HG02588 (cell line): ENCODE results near the gene PSENEN.
"Not testable (repeated sequence)": the region's sequence is repeated elsewhere in the genome, so short reads cannot be mapped to it uniquely, and the experiment has no call there.

ENCODE experiments used
- ATAC-seq: cut with Tn5 transposase; IDR thresholded peaks from one replicate; pipeline ENCODE4 v1.9.1; 2021; ENCODE audit warnings: mild to moderate bottlenecking, moderate library complexity; ENCODE audit not compliant: unreplicated experiment

PSENEN gene

DNA sequence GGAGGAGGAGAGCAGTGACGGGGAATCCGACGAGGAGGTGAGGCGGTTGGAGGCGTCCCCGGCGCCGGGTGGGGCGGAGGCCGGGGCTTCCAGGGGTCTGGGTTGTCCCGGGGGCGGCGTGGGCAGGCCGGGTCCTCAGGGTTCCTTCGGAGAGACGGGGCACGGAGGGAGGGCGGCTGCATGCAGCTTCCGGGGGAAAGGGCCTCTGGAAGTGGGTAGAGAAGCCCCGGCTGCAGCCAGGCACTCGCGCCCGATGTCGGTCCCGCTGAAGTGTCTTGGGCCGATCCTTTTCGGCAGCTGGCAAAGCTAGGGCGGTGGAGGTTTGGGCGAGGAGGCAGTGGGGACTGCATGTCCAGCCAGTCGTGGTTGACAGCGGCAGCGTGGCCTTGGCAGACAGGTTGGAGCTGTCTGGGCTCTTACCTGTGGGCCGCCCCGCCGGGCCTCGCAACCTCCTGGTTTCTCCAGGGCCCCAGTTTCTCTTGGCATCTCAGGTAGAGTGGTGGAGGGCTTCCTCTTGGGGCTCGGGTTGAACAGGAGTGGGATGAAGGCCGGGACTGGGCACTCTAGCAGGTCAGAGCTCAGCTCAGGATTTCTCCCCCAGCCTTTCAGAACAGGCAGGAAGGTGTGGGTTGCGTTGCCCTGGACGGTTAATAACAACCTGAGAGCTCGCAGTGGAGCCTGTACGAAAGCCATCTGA is 27.0 kb upstream of the PSENEN start:
- ATAC-seq: no peak

DNA sequence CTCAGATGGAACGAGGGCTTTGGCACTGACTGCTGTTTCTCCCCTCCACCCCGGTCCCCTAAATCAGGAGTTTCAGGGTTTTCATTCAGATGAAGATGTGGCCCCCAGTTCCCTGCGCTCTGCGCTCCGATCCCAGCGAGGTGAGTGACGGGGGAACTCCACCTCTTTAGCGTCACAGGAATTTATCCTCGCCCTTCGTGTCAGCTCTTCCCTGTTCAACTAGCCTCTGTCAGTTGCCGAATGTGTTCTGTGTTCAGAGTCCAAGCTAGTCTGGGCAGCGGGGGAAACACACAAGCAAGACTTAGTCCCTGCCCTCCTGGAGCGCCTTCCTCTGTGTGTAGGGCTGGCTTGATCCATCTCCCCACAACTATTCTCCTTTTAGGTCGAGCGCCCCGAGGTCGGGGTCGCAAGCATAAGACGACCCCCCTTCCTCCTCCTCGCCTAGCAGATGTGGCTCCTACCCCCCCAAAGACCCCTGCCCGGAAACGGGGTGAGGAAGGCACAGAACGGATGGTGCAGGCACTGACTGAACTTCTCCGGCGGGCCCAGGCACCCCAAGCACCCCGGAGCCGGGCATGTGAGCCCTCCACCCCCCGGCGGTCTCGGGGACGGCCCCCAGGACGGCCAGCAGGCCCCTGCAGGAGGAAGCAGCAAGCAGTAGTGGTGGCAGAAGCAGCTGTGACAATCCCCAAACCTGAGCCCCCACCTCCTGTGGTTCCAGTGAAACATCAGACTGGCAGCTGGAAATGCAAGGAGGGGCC is 25.9 kb upstream of the PSENEN start:
- no peak for ATAC-seq

DNA sequence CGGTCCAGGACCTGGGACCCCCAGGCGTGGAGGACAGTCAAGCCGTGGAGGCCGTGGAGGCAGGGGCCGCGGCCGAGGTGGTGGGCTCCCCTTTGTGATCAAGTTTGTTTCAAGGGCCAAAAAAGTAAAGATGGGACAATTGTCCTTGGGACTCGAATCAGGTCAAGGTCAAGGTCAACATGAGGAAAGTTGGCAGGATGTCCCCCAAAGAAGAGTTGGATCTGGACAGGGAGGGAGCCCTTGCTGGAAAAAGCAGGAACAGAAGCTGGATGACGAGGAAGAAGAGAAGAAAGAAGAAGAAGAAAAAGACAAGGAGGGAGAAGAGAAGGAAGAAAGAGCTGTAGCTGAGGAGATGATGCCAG is 25.3 kb upstream of the PSENEN start:
- ATAC-seq: no peak

DNA sequence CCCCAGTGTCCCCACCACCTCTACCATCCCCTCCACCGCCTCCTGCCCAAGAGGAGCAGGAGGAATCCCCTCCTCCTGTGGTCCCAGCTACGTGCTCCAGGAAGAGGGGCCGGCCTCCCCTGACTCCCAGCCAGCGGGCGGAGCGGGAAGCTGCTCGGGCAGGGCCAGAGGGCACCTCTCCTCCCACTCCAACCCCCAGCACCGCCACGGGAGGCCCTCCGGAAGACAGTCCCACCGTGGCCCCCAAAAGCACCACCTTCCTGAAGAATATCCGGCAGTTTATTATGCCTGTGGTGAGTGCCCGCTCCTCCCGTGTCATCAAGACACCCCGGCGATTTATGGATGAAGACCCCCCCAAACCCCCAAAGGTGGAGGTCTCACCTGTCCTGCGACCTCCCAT is 24.8 kb upstream of the PSENEN start:
- ATAC-seq: no peak

DNA sequence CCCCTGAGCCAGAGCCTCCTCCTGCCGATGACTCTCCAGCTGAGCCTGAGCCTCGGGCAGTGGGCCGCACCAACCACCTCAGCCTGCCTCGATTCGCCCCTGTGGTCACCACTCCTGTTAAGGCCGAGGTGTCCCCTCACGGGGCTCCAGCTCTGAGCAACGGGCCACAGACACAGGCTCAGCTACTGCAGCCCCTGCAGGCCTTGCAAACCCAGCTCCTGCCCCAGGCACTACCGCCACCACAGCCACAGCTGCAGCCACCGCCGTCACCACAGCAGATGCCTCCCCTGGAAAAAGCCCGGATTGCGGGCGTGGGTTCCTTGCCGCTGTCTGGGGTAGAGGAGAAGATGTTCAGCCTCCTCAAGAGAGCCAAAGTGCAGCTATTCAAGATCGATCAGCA is 24.1 kb upstream of the PSENEN start:
- no peak for ATAC-seq

DNA sequence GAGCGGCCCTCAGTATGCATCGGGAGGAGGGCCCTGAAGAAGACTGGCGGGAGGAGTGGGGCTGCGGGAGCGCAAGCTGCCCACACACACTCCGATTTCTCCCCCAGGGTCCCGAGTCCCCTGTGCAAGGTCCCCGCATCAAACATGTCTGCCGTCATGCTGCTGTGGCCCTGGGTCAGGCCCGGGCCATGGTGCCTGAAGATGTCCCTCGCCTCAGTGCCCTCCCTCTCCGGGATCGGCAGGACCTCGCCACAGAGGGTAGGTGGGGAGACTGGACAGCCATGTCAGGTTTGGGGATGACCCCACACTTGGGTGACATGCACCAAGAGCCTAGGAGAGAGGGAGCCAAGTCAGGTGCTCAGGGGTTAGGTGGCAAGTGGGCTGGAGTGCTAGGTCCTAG is 23.0 kb upstream of the PSENEN start:
- no peak for ATAC-seq

DNA sequence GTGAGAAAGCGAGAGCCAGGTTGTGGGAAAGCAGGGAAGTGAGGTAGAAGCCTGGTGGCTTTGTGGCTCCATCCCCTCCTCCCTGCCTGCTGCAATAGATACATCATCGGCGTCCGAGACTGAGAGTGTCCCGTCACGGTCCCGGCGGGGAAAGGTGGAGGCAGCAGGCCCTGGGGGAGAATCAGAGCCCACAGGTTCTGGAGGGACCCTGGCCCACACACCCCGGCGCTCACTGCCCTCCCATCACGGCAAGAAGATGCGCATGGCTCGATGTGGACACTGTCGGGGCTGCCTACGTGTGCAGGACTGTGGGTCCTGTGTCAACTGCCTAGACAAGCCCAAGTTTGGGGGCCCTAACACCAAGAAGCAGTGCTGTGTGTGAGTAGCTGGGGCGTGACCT is 22.6 kb upstream of the PSENEN start:
- ATAC-seq: no peak

DNA sequence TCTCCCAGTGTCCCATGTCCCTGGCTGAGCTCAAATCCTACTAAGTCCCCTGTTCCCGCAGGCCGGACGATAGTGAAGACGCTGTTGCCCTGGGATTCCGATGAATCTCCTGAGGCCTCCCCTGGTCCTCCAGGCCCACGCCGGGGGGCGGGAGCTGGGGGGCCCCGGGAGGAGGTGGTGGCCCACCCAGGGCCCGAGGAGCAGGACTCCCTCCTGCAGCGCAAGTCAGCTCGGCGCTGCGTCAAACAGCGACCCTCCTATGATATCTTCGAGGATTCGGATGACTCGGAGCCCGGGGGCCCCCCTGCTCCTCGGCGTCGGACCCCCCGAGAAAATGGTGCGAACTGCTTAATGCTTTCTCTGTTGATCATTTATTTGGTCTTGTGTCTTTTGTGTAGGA is 21.8 kb upstream of the PSENEN start:
- no peak for ATAC-seq

DNA sequence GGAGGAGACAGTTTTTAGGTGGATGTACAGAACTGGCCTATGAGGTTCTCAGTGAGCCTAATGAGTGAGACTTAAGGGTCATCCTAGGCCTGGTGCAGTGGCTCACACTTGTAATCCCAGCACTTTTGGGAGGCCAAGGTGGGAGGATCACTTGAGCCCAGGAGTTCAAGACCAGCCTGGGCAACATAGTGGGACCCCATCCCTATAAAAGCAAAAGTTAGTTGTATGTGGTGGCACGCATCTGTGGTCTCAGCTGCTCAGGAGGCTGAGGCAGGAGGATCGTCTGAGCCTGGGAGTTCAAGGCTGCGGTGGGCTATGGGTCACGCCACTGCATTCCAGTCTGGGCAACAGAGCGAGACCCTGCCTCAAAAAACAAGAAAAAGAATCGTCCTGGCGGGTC is 21.3 kb upstream of the PSENEN start:
- ATAC-seq: not testable (repeated sequence)

DNA sequence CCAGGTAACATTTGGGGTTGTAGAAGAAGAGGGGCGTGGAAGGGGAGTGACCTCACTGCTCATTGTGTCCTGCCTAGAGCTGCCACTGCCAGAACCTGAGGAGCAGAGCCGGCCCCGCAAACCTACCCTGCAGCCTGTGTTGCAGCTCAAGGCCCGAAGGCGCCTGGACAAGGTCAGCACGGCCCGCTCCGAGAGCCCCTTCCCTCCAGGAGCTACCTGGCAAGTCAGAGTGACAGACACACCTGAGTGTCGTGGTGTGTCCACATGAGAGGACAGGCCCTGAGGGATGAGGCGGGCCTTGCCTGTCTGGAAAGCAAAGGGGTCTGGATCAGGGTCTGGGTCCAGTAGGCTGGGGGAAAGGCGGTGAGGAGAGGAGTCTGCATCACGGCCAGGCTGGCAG is 20.9 kb upstream of the PSENEN start:
- ATAC-seq: no peak

DNA sequence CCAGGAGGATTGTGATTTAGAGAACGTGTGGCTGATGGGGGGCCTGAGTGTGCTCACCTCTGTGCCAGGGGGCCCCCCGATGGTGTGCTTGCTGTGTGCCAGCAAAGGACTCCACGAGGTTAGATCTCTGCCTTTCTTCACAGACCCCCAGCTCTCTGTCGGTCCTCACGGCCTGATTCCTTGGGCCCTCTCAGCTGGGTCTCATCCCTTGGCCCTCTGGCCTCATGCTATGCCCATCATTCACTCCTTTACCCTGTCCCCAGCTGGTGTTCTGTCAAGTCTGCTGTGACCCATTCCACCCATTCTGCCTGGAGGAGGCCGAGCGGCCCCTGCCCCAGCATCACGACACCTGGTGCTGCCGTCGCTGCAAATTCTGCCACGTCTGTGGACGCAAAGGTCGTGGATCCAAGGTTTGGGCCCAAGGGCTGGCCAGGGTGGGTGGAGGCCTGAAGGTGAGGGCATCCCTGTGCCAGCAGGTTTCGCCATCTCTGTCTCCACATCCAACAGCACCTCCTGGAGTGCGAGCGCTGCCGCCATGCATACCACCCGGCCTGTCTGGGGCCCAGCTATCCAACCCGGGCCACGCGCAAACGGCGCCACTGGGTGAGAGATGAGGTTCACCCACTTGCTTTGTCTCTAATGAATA is 20.1 kb upstream of the PSENEN start:
- no peak for ATAC-seq

DNA sequence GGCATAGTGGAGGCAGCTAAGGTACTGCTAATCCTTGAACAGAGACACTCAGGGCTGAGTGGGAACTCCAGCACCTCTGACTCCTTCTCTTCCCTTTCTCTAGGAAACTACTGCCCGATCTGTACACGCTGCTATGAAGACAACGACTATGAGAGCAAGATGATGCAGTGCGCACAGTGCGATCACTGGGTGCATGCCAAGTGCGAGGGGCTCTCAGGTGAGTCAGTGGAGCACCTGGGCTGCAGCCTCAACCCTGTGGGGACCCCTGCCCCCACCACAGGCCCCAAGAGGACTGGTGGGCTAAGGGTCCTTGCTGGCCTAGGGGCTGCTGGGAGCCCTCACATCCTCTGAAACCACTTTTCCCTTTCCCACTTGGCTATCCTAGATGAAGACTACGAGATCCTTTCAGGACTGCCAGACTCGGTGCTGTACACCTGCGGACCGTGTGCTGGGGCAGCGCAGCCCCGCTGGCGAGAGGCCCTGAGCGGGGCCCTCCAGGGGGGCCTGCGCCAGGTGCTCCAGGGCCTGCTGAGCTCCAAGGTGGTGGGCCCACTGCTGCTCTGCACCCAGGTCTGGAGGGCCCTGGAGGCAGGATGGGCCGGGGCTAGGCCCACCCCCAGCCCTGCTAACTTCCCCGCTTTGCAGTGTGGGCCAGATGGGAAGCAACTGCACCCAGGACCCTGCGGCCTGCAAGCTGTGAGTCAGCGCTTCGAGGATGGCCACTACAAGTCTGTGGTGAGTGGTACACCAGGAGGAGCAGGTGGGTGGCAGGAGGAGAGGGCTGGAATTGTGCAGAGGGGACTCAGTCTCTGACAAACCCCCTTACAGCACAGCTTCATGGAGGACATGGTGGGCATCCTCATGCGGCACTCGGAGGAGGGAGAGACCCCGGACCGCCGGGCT is 18.1 kb upstream of the PSENEN start:
- ATAC-seq: no peak

DNA sequence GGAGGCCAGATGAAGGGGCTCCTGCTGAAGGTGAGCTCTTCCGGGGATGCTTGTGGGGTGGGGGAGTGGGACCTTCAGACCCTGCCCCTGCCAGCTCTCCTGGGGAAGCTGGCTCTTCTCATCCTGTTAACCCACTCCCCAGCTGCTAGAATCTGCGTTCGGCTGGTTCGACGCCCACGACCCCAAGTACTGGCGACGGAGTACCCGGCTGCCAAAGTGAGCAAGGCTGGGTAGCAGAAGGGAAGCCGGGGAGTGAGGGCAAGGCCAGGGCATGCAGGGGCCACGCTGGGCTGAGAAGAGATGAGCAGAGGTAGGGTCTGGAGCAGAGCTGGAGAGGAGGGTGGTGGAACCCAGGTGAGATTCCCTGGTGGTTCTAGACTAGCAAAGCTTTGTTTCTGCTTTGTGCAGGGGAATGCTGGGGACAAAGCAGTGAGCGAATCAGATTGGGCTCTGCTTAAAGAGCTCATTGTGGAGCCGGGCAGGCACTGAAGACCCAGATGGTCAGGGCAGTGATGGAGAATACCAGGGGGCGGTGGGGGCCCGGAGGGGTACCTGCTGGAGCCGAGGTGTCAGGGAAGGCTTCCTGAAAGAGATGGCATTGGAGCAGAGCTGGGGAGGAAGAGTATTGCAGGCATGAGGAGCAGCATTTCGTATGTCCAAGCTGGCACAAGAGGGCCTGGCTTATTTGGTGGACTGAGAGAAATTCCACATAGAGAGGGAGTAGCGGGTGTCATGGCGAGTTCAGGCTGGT is 17.3 kb upstream of the PSENEN start:
- ATAC-seq: no peak

DNA sequence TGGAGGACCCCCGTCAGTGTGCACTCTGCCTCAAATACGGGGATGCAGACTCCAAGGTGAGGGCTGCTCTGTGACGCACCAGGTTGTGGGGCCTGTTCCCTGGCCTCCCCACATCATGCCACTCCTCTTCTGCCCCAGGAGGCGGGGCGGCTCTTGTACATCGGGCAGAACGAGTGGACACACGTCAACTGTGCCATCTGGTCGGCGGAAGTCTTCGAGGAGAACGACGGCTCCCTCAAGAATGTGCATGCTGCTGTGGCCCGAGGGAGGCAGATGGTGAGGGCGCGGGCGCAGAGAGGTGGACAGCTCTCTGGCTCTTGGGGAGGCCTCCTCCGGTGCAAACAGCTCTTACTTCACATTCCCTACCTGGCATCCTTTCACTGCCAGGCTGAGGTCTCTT is 16.4 kb upstream of the PSENEN start:
- no peak for ATAC-seq

DNA sequence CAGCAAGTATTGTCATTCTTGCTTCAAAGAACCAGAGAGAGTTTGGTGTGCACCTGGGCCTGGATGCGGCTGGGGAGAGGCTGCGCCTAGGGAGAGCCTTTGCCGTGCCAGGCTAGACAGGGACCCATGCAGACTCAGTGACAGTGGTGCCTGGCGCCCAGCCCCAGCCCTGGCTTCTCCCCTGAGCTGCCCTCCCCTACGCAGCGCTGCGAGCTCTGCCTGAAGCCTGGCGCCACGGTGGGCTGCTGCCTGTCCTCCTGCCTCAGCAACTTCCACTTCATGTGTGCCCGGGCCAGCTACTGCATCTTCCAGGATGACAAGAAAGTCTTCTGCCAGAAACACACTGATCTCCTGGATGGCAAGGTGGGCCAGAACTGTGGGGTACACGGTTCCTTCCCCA is 15.7 kb upstream of the PSENEN start:
- ATAC-seq: no peak

DNA sequence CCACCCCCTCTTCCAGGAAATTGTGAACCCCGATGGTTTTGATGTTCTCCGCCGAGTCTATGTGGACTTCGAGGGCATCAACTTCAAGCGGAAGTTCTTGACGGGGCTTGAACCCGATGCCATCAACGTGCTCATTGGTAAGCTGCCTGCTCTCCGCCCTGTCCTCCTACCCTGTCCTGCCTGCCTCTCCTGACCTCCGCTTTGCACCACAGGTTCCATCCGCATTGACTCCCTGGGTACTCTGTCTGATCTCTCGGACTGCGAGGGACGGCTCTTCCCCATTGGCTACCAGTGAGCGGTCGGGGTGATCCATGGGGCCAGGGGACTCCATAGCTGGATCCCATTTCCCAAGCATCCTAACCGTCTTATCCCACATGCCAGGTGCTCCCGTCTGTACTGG is 15.1 kb upstream of the PSENEN start:
- ATAC-seq: no peak

DNA sequence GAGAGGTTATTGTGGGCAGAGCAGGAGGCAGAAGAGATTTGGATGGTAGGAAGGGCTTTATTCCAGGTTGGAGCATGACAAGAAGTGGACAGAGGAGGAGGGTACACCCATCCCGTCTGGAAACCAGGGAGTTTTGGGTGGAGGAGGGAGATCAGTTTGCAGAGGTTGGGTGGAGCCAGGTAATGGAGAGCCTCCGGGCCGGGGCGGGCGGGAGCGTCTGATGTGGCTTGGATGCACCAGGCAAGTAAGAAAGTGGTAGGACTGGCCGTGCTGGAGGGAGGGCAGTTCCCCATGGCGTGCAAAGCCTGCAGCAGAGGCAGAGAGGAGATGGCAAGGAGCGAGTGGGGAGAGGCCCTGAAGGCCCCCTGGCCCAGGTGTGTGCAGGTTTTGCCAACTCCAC is 14.1 kb upstream of the PSENEN start:
- no peak for ATAC-seq

DNA sequence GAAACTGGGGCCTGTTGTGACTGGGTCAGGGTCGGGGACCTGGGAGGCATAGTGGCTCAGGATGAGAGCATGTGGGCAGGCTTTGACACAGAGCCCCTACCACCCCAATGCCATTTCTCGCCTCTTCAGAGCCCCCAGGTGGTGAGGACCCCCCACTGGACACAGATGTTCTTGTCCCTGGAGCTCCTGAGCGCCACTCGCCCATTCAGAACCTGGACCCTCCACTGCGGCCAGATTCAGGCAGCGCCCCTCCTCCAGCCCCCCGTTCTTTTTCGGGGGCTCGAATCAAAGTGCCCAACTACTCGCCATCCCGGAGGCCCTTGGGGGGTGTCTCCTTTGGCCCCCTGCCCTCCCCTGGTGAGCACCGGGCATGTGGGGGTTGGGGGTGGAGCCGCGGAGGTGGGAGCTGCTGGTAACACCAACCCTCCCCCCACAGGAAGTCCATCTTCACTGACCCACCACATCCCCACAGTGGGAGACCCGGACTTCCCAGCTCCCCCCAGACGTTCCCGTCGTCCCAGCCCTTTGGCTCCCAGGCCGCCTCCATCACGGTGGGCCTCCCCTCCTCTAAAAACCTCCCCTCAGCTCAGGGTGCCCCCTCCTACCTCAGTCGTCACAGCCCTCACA is 13.6 kb upstream of the PSENEN start:
- no peak for ATAC-seq

DNA sequence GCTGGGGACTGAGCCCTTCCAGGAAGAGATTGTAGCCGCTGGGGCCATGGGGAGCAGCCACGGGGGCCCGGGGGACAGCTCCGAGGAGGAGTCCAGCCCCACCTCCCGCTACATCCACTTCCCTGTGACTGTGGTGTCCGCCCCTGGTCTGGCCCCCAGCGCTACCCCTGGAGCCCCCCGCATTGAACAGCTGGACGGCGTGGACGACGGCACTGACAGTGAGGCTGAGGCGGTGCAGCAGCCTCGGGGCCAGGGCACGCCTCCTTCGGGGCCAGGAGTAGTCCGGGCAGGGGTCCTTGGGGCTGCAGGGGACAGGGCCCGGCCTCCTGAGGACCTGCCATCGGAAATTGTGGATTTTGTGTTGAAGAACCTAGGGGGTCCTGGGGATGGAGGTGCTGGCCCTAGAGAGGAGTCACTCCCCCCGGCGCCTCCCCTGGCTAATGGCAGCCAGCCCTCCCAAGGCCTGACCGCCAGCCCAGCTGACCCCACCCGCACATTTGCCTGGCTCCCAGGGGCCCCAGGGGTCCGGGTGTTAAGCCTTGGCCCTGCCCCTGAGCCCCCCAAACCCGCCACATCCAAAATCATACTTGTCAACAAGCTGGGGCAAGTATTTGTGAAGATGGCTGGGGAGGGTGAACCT is 12.8 kb upstream of the PSENEN start:
- no peak for ATAC-seq
